Erythroblast (primary cell): ENCODE results near the gene GRWD1.

Source experiments
- GATA1 ChIP-seq: IDR thresholded peaks from 2 replicates; pipeline ENCODE4 v1.6.1; 2011; ENCODE audit warnings: low read depth, mild to moderate bottlenecking, control low read depth, low read length, moderate library complexity
- POLR2A ChIP-seq: IDR thresholded peaks from 2 replicates; pipeline ENCODE4 v1.6.1; 2011; ENCODE audit warnings: mild to moderate bottlenecking, low read length

DNA sequence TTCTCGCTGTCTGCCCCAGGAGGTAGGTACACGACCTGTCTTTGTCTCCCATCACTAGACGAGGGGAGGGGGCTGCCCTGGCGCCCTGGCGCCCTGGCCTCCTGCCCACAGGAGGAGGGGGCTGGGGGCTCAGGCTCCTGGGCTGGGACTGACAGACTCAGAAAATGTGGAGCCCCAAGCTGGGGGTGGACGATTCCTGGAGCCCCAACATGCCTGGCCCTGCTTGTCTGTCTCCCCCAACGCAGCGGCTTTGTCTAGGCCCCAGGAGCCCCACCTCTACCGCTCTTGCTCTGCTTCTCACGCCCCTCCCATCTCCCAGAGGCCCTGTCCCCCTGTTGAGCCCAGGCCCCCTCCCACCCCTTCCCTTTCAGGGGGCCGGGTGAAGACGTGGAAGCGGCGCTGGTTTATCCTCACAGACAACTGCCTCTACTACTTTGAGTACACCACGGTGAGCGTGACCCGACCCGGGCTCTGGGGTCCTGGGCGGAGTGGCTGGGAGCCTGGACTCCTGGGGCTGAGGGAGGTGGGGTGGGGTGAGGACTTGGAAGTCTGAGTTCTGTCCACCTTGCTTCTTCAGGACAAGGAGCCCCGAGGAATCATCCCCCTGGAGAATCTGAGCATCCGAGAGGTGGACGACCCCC lies 32.0 kb downstream of the GRWD1 start:
- no peak for TF ChIP-seq POLR2A
- no peak for TF ChIP-seq GATA1
